MM.1S (cell line): ENCODE measurements around the gene CTAGE4.
"Not testable (repeated sequence)": the region's sequence is repeated elsewhere in the genome, so short reads cannot be mapped to it uniquely, and the experiment has no call there.

Experiments
- EZH2 ChIP-seq: fragments of 300-600 bp; sonication (generic); optimal IDR thresholded peaks from 2 replicates; pipeline ENCODE3; 2017; ENCODE audit warnings: low read depth, mild to moderate bottlenecking, antibody characterized with exemption, low read length, mixed read lengths
- EZH2phosphoT487 ChIP-seq: fragments of 300-600 bp; sonication (generic); IDR thresholded peaks from 2 replicates; pipeline ENCODE4 v1.6.1; 2018; ENCODE audit warnings: antibody characterized with exemption, low read length
- TF ChIP-seq, protein P1 (sequence below): fragments of 300-600 bp; sonication (generic); IDR thresholded peaks from 2 replicates; pipeline ENCODE4 v1.5.1; 2016; ENCODE audit warnings: antibody characterized with exemption, low read length, mixed read lengths

- TF ChIP-seq, protein P1, sequence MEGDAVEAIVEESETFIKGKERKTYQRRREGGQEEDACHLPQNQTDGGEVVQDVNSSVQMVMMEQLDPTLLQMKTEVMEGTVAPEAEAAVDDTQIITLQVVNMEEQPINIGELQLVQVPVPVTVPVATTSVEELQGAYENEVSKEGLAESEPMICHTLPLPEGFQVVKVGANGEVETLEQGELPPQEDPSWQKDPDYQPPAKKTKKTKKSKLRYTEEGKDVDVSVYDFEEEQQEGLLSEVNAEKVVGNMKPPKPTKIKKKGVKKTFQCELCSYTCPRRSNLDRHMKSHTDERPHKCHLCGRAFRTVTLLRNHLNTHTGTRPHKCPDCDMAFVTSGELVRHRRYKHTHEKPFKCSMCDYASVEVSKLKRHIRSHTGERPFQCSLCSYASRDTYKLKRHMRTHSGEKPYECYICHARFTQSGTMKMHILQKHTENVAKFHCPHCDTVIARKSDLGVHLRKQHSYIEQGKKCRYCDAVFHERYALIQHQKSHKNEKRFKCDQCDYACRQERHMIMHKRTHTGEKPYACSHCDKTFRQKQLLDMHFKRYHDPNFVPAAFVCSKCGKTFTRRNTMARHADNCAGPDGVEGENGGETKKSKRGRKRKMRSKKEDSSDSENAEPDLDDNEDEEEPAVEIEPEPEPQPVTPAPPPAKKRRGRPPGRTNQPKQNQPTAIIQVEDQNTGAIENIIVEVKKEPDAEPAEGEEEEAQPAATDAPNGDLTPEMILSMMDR = not testable (repeated sequence)
- not testable (repeated sequence) for TF ChIP-seq EZH2phosphoT487, EZH2
Observed at GRCh38 chr7:144205306-144205705, 22.0 kb downstream of the CTAGE4 start.
